Measurements from ENCODE around the gene SLC25A5.

The SLC25A5 gene

GRCh38 chrX:119475389-119476101, 7.3 kb downstream of the SLC25A5 start:
- H4K91ac ChIP-seq (ENCODE audit: low read depth, low read length), result no peak overlapping the region
- no peaks in the 10 kb centered on the region for H3K27me3 ChIP-seq (ENCODE audit: insufficient read depth, low read length)
- H3K27ac ChIP-seq (ENCODE audit: low read depth, low read length), result no peak overlapping the region
- H3K4ac ChIP-seq (ENCODE audit: low read depth, low read length), result no peak overlapping the region
- no peak overlapping the region for H3K4me3 ChIP-seq (ENCODE audit: low read depth, low read length)
- peaks cover 0 to 2% of the 10 kb centered on the region in 2 experiments for H3K4me1 ChIP-seq (ENCODE audit: control insufficient read depth in 1 of 2, insufficient read depth in 2 of 2, low read length in 2 of 2)
- H3K23ac ChIP-seq (ENCODE audit: low read length), result no peak overlapping the region
- H3K36me3 ChIP-seq (ENCODE audit: control insufficient read depth in 1 of 2, insufficient read depth in 2 of 2, low read length in 2 of 2), result peaks cover 2 to 6% of the 10 kb centered on the region in 2 experiments
- H3K9ac ChIP-seq (ENCODE audit: low read length), result no peak overlapping the region
- no peaks in the 10 kb centered on the region for H3K79me1 ChIP-seq (ENCODE audit: low read length)
- no peak overlapping the region for H2AK5ac ChIP-seq (ENCODE audit: low read length)
- no peak overlapping the region for H2BK5ac ChIP-seq (ENCODE audit: low read depth, low read length, poor library complexity)
- no peak overlapping the region for H2BK120ac ChIP-seq (ENCODE audit: insufficient read depth, low read length, poor library complexity)
- no CpG with 5 or more reads among the region's 11 CpGs for WGBS (ENCODE audit: extremely low coverage, insufficient coverage, insufficient read length)
- no peak overlapping the region for H2BK12ac ChIP-seq (ENCODE audit: low read length)
- H4K12ac ChIP-seq (ENCODE audit: low read depth, low read length), result no peak overlapping the region
- no peak overlapping the region for H2AFZ ChIP-seq (ENCODE audit: insufficient read depth, low read length, poor library complexity)
- DNase-seq, result no peak
- H3K14ac ChIP-seq (ENCODE audit: low read length), result no peak overlapping the region
- H3K18ac ChIP-seq (ENCODE audit: low read length), result no peak overlapping the region
- H3K9me3 ChIP-seq (ENCODE audit: insufficient read depth, low read depth, low read length), result no peaks in the 10 kb centered on the region
- H4K8ac ChIP-seq (ENCODE audit: low read depth, low read length), result no peak overlapping the region
- no peak overlapping the region for H3K4me2 ChIP-seq (ENCODE audit: low read length)
- no peaks in the 10 kb centered on the region for H3K79me2 ChIP-seq (ENCODE audit: control insufficient read depth, insufficient read depth, low read length, poor library complexity)

GRCh38 chrX:119477812-119478232, 9.6 kb downstream of the SLC25A5 start:
- no peak overlapping the region for H3K9ac ChIP-seq (ENCODE audit: low read length)
- no peak overlapping the region for H3K4me2 ChIP-seq (ENCODE audit: low read length)
- H3K27me3 ChIP-seq (ENCODE audit: insufficient read depth, low read length), result no peaks in the 10 kb centered on the region
- no peaks in the 10 kb centered on the region for H3K9me3 ChIP-seq (ENCODE audit: insufficient read depth, low read depth, low read length)
- DNase-seq, result peak; percentile 73 to 82
- no peak overlapping the region for H3K14ac ChIP-seq (ENCODE audit: low read length)
- no peaks in the 10 kb centered on the region for H3K79me2 ChIP-seq (ENCODE audit: control insufficient read depth, insufficient read depth, low read length, poor library complexity)
- H3K79me1 ChIP-seq (ENCODE audit: low read length), result no peaks in the 10 kb centered on the region
- no peak overlapping the region for H3K4me3 ChIP-seq (ENCODE audit: low read depth, low read length)
- H2AFZ ChIP-seq (ENCODE audit: insufficient read depth, low read length, poor library complexity), result no peak overlapping the region
- no peak overlapping the region for H2BK5ac ChIP-seq (ENCODE audit: low read depth, low read length, poor library complexity)
- H2AK5ac ChIP-seq (ENCODE audit: low read length), result no peak overlapping the region
- no peak overlapping the region for H2BK12ac ChIP-seq (ENCODE audit: low read length)
- H4K8ac ChIP-seq (ENCODE audit: low read depth, low read length), result no peak overlapping the region
- no peak overlapping the region for H2BK120ac ChIP-seq (ENCODE audit: insufficient read depth, low read length, poor library complexity)
- no peak overlapping the region for H4K91ac ChIP-seq (ENCODE audit: low read depth, low read length)
- H3K23ac ChIP-seq (ENCODE audit: low read length), result no peak overlapping the region
- no peak overlapping the region for H4K12ac ChIP-seq (ENCODE audit: low read depth, low read length)
- WGBS (ENCODE audit: extremely low coverage, insufficient coverage, insufficient read length), result no CpG with 5 or more reads among the region's 3 CpGs
- no peak overlapping the region for H3K27ac ChIP-seq (ENCODE audit: low read depth, low read length)
- peaks cover 2 to 5% of the 10 kb centered on the region in 2 experiments for H3K4me1 ChIP-seq (ENCODE audit: control insufficient read depth in 1 of 2, insufficient read depth in 2 of 2, low read length in 2 of 2)
- no peaks in the 10 kb centered on the region for H3K36me3 ChIP-seq (ENCODE audit: control insufficient read depth in 1 of 2, insufficient read depth in 2 of 2, low read length in 2 of 2)
- H3K18ac ChIP-seq (ENCODE audit: low read length), result no peak overlapping the region
- no peak overlapping the region for H3K4ac ChIP-seq (ENCODE audit: low read depth, low read length)

GRCh38 chrX:119478504-119478903, 10.3 kb downstream of the SLC25A5 start:
- no peak for DNase-seq
- H3K4ac ChIP-seq (ENCODE audit: low read depth, low read length), result no peak overlapping the region
- WGBS (ENCODE audit: extremely low coverage, insufficient coverage, insufficient read length), result no CpG with 5 or more reads among the region's 4 CpGs
- H3K9ac ChIP-seq (ENCODE audit: low read length), result no peak overlapping the region
- no peak overlapping the region for H4K12ac ChIP-seq (ENCODE audit: low read depth, low read length)
- H3K4me1 ChIP-seq (ENCODE audit: control insufficient read depth in 1 of 2, insufficient read depth in 2 of 2, low read length in 2 of 2), result peaks cover 2 to 5% of the 10 kb centered on the region in 2 experiments
- H2AK5ac ChIP-seq (ENCODE audit: low read length), result no peak overlapping the region
- no peaks in the 10 kb centered on the region for H3K9me3 ChIP-seq (ENCODE audit: insufficient read depth, low read depth, low read length)
- H3K79me1 ChIP-seq (ENCODE audit: low read length), result no peaks in the 10 kb centered on the region
- no peak overlapping the region for H2AFZ ChIP-seq (ENCODE audit: insufficient read depth, low read length, poor library complexity)
- no peak overlapping the region for H3K4me2 ChIP-seq (ENCODE audit: low read length)
- no peak overlapping the region for H4K91ac ChIP-seq (ENCODE audit: low read depth, low read length)
- no peak overlapping the region for H3K18ac ChIP-seq (ENCODE audit: low read length)
- H3K36me3 ChIP-seq (ENCODE audit: control insufficient read depth in 1 of 2, insufficient read depth in 2 of 2, low read length in 2 of 2), result no peaks in the 10 kb centered on the region
- no peaks in the 10 kb centered on the region for H3K27me3 ChIP-seq (ENCODE audit: insufficient read depth, low read length)
- H4K8ac ChIP-seq (ENCODE audit: low read depth, low read length), result no peak overlapping the region
- no peak overlapping the region for H3K27ac ChIP-seq (ENCODE audit: low read depth, low read length)
- no peak overlapping the region for H3K23ac ChIP-seq (ENCODE audit: low read length)
- no peak overlapping the region for H2BK5ac ChIP-seq (ENCODE audit: low read depth, low read length, poor library complexity)
- no peak overlapping the region for H3K4me3 ChIP-seq (ENCODE audit: low read depth, low read length)
- H2BK12ac ChIP-seq (ENCODE audit: low read length), result no peak overlapping the region
- no peak overlapping the region for H2BK120ac ChIP-seq (ENCODE audit: insufficient read depth, low read length, poor library complexity)
- H3K79me2 ChIP-seq (ENCODE audit: control insufficient read depth, insufficient read depth, low read length, poor library complexity), result no peaks in the 10 kb centered on the region
- no peak overlapping the region for H3K14ac ChIP-seq (ENCODE audit: low read length)

GRCh38 chrX:119479845-119480244, 11.6 kb downstream of the SLC25A5 start:
- Histone ChIP-seq H3K14ac (ENCODE audit: low read length) (no peak overlapping the region), H3K23ac (ENCODE audit: low read length) (no peak overlapping the region), H3K9me3 (ENCODE audit: insufficient read depth, low read depth, low read length) (no peaks in the 10 kb centered on the region), H2BK12ac (ENCODE audit: low read length) (no peak overlapping the region), H3K4me1 (ENCODE audit: control insufficient read depth in 1 of 2, insufficient read depth in 2 of 2, low read length in 2 of 2) (peaks cover 2 to 5% of the 10 kb centered on the region in 2 experiments), H3K9ac (ENCODE audit: low read length) (no peak overlapping the region), H4K12ac (ENCODE audit: low read depth, low read length) (no peak overlapping the region), H2AFZ (ENCODE audit: insufficient read depth, low read length, poor library complexity) (no peak overlapping the region), H4K8ac (ENCODE audit: low read depth, low read length) (no peak overlapping the region), H2BK5ac (ENCODE audit: low read depth, low read length, poor library complexity) (no peak overlapping the region), H2BK120ac (ENCODE audit: insufficient read depth, low read length, poor library complexity) (no peak overlapping the region), H3K79me2 (ENCODE audit: control insufficient read depth, insufficient read depth, low read length, poor library complexity) (no peaks in the 10 kb centered on the region), H3K27ac (ENCODE audit: low read depth, low read length) (no peak overlapping the region), H3K4ac (ENCODE audit: low read depth, low read length) (no peak overlapping the region), H4K91ac (ENCODE audit: low read depth, low read length) (no peak overlapping the region), H3K36me3 (ENCODE audit: control insufficient read depth in 1 of 2, insufficient read depth in 2 of 2, low read length in 2 of 2) (no peaks in the 10 kb centered on the region), H2AK5ac (ENCODE audit: low read length) (no peak overlapping the region), H3K18ac (ENCODE audit: low read length) (no peak overlapping the region), H3K4me2 (ENCODE audit: low read length) (no peak overlapping the region), H3K79me1 (ENCODE audit: low read length) (no peaks in the 10 kb centered on the region), H3K27me3 (ENCODE audit: insufficient read depth, low read length) (no peaks in the 10 kb centered on the region), H3K4me3 (ENCODE audit: low read depth, low read length) (no peak overlapping the region)
- no peak for DNase-seq
- WGBS (ENCODE audit: extremely low coverage, insufficient coverage, insufficient read length), result no CpG with 5 or more reads among the region's 2 CpGs
